Adrenal gland (tissue), 12 donors: Measurements from ENCODE around the gene RTKN2. TPM values are rescaled to one million over a fixed set of nuclear protein-coding genes. Genes with fewer than 3 reads are reported as not detected.
"Not testable (repeated sequence)": the region's sequence is repeated elsewhere in the genome, so short reads cannot be mapped to it uniquely, and the experiment has no call there.

Experiments used
- DNase-seq, 7 donors: peaks; one replicate each; pipeline ENCODE4 v3.0.0-alpha.2; 2019 to 2020
- H3K27ac ChIP-seq, 5 donors: fragments of 200-600 bp; sonication (generic) in 4 of 5; 1 replicate in 3 of 5; 2 replicates in 2 of 5; pipeline versions ENCODE4 v1.5.1 to v1.8.0; 2016 to 2020; ENCODE audit warnings: mild to moderate bottlenecking in 1 of 5
- H3K27me3 ChIP-seq: fragments of 200-600 bp; 2 replicates; pipeline ENCODE4 v1.8.0; 2021
- H3K36me3 ChIP-seq, 2 donors: fragments of 200-600 bp; replicated peaks in 1 of 2; 1 replicate in 1 of 2; 2 replicates in 1 of 2; pipeline versions ENCODE4 v1.5.1 to v1.8.0; 2018 to 2022
- H3K4me1 ChIP-seq, 2 donors: fragments of 200-600 bp; replicated peaks in 1 of 2; 1 replicate in 1 of 2; 2 replicates in 1 of 2; pipeline versions ENCODE4 v1.5.1 to v1.8.0; 2018 to 2021
- H3K4me3 ChIP-seq, 4 donors: fragments of 200-600 bp; sonication (generic) in 3 of 4; one replicate each; pipeline ENCODE4 v1.5.1; 2016 to 2018
- H3K9me3 ChIP-seq, 3 donors: fragments of 200-600 bp; sonication (generic) in 1 of 3; replicated peaks in 1 of 3; 1 replicate in 2 of 3; 2 replicates in 1 of 3; pipeline versions ENCODE4 v1.5.1 to v1.8.0; 2016 to 2021
- CTCF ChIP-seq, 6 experiments: fragments of 450-650 bp in 4 of 6; fragments of 200-600 bp in 2 of 6; sonication (generic) in 1 of 6; IDR thresholded peaks; 1 replicate in 5 of 6; 2 replicates in 1 of 6; pipeline versions ENCODE4 v1.5.1 to v1.8.0; 2016 to 2021; ENCODE audit warnings: antibody characterized with exemption in 6 of 6, mild to moderate bottlenecking in 2 of 6, moderate library complexity in 1 of 6
- POLR2A ChIP-seq, 2 donors: fragments of 450-650 bp; IDR thresholded peaks; one replicate each; pipeline ENCODE4 v1.6.1; 2017; ENCODE audit warnings: antibody characterized with exemption in 2 of 2, mild to moderate bottlenecking in 2 of 2, moderate library complexity in 1 of 2
- WGBS, 4 donors: extraction: QIAGEN DNeasy Blood & Tissue Kit in 2 of 4; methylation state at CpG; one replicate each; pipeline versions ENCODE4 v1.1.5 to v1.1.7; 2013 to 2017; 5-methylcytosine and 5-hydroxymethylcytosine counted together
- intact Hi-C, 2 donors: fragments of 100-400 bp; cut with DNase I; formaldehyde crosslinking; loops; one replicate each; pipeline versions ENCODE4 v1.14.1 to v1.15.0; 2022 to 2023
- polyA plus RNA-seq, 3 donors: library from polyadenylated mRNA; stranded (reverse); fragments of 200-250 nt in 2 of 3; fragments of 350-450 nt in 1 of 3; fragmentation: Illumina TruSeq in 1 of 3; extraction: RNeasy Lipid Tissue Mini Kit (QIAGEN cat#74804) in 1 of 3; gene quantifications; one replicate each; pipeline ENCODE4 v1.2.3, GENCODE V29; 2013 to 2014
- total RNA-seq, 9 donors: library from RNA; depleted of rRNA in 4 of 9; stranded (reverse); fragments of >200 nt in 4 of 9; fragments of 120-200 nt in 1 of 9; fragmentation: NEBNext Ultra II Directional in 1 of 9; extraction: Animal tissue kit (Norgen Biotek cat#: 25700) in 1 of 9; gene quantifications; one replicate each; pipeline versions ENCODE4 v1.1.0 to v1.2.4, GENCODE V29; 2013 to 2023
- donor health status: healthy with polysubstance abuse.
- donor health status: Bipolar disorder and iron deficiency.
- donor health status: DM: yes; HTN: yes; CAD: no.
- donor health status: DM: no; HTN: no; CAD: no.
- donor health status: DM: no; HTN: no; CAD: no.
- donor health status: DM: yes; HTN: yes; CAD: no.

RTKN2 gene
- total and polyA plus RNA-seq, 12 donors: 0.07 to 3.4 (median 0.09) TPM; not detected in 4

GRCh38 chr10:62302760-62303159, 34.1 kb upstream of the RTKN2 start:
- 81 to 84% (median 82%) methylated on average over 4 of the region's 4 CpGs for WGBS, 4 donors
- intact Hi-C loops: no loop called here
- no peaks in the 10 kb centered on the region for H3K4me1 ChIP-seq

GRCh38 chr10:62297857-62298256, 29.2 kb upstream of the RTKN2 start:
- intact Hi-C loops: no loop called here
- WGBS, 4 donors: 65 to 70% (median 68%) methylated on average over 5 of the region's 5 CpGs
- no peaks in the 10 kb centered on the region for H3K9me3 ChIP-seq
- TF ChIP-seq CTCF (IDR thresholded peaks at IDR 0.05) (no peak), POLR2A (IDR thresholded peaks at IDR 0.05) (no peak)
- no peaks in the 10 kb centered on the region for H3K36me3 ChIP-seq
- no peak overlapping the region for H3K27ac ChIP-seq
- no peak overlapping the region for H3K4me3 ChIP-seq
- H3K4me1 ChIP-seq: no peaks in the 10 kb centered on the region
- H3K27me3 ChIP-seq: no peaks in the 10 kb centered on the region
- DNase-seq: no peak

More at GRCh38 chr10:62302760-62303159, 34.1 kb upstream of the RTKN2 start:
- TF ChIP-seq POLR2A (IDR thresholded peaks at IDR 0.05): no peak
- no peak for TF ChIP-seq CTCF (IDR thresholded peaks at IDR 0.05)
- H3K36me3 ChIP-seq: no peaks in the 10 kb centered on the region
- no peak overlapping the region for H3K27ac ChIP-seq
- H3K9me3 ChIP-seq: no peaks in the 10 kb centered on the region
- DNase-seq: no peak
- H3K27me3 ChIP-seq: no peaks in the 10 kb centered on the region
- no peak overlapping the region for H3K4me3 ChIP-seq

DNA sequence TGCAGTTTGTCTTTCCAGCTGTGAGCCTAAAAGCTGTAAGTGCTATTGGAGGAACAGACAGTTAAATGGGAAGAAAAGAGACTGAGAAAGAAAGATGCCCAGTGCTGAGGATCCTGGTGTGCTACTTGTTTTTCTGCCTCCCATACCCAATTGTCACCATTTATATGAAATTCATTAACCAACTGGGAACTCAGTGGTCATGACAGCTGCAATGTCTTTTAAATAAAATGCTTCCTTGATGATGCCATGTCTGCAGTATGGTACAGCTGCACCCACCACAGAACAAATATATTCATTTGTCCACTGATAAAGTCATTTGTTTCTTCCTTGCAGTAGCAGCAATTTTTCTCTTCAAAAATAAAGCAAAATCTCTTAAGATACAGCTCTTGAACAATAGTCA, 15.6 kb upstream of the RTKN2 start:
- intact Hi-C loops: no loop called here
- DNase-seq: no peak
- no peak overlapping the region for H3K27ac ChIP-seq
- H3K36me3 ChIP-seq: no peaks in the 10 kb centered on the region
- H3K4me3 ChIP-seq: no peak overlapping the region
- no peaks in the 10 kb centered on the region for H3K27me3 ChIP-seq
- H3K9me3 ChIP-seq: no peaks in the 10 kb centered on the region
- H3K4me1 ChIP-seq: no peaks in the 10 kb centered on the region
- no peak for TF ChIP-seq CTCF (IDR thresholded peaks at IDR 0.05)
- no peak for TF ChIP-seq POLR2A (IDR thresholded peaks at IDR 0.05)

GRCh38 chr10:62281348-62281747, 12.7 kb upstream of the RTKN2 start:
- H3K36me3 ChIP-seq, intact Hi-C loops, H3K27ac ChIP-seq, DNase-seq, H3K9me3 ChIP-seq, H3K27me3 ChIP-seq, H3K4me1 ChIP-seq, H3K4me3 ChIP-seq: not testable (repeated sequence)
- WGBS, 4 donors: 93 to 95% (median 94%) methylated on average over 24 of the region's 24 CpGs

GRCh38 chr10:62280392-62280791, 11.7 kb upstream of the RTKN2 start:
- intact Hi-C loops, H3K4me1 ChIP-seq, H3K27ac ChIP-seq, H3K36me3 ChIP-seq, H3K27me3 ChIP-seq, H3K4me3 ChIP-seq, H3K9me3 ChIP-seq, DNase-seq: not testable (repeated sequence)
- WGBS, 4 donors: 91 to 100% (median 94%) methylated on average over 1 to 28 of the region's 28 CpGs
